Tibial nerve (tissue), 4 donors: ENCODE results near the gene TAS2R3.
A peak's percentile ranks its signal among the peaks of the same experiment; 100 is the strongest.

Experiments
- CTCF ChIP-seq, 5 experiments: fragments of 200-600 bp in 3 of 5; fragments of 450-650 bp in 2 of 5; sonication (generic) in 3 of 5; IDR thresholded peaks; one replicate each; pipeline ENCODE4 v1.5.1; 2016 to 2019; ENCODE audit warnings: antibody characterized with exemption in 5 of 5, mild to moderate bottlenecking in 3 of 5, moderate library complexity in 2 of 5
- EP300 ChIP-seq, 2 donors: sonication (generic); formaldehyde crosslinking; IDR thresholded peaks; one replicate each; pipeline ENCODE4 v1.6.1; 2017; ENCODE audit warnings: antibody characterized with exemption in 2 of 2, mild to moderate bottlenecking in 1 of 2
- POLR2A ChIP-seq, 2 donors: fragments of 450-650 bp; IDR thresholded peaks; one replicate each; pipeline ENCODE4 v1.6.1; 2017; ENCODE audit warnings: antibody characterized with exemption in 2 of 2, mild to moderate bottlenecking in 2 of 2, moderate library complexity in 2 of 2

DNA sequence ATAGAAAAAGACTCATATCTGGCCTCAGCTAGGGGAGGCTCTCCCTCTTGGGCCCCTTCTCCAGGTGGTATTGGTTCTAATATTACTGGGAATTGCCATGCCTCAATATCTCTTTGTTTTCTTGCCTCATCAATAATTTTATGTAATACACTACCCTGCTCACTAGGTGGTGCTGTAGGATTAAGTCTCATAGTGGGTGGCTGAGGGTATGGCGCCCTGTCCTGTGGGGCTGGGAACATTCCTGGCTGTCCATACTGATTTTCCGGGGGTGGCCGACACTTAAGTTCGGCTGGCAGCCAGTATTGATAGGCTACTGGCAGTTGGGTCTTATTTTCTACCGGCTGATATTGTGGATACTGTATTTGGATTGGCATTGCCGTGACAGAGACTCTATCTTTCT is 9.0 kb upstream of the TAS2R3 start:
- TF ChIP-seq CTCF (IDR thresholded peaks at IDR 0.05) (peak in 2 of 5 experiments; percentile 16 to 25), EP300 (IDR thresholded peaks at IDR 0.05) (no peak), POLR2A (IDR thresholded peaks at IDR 0.05) (no peak)
